Stimulated activated CD4-positive, alpha-beta T cell treated with anti-CD3 and anti-CD28 coated beads, TNF-alpha, amount 100 ng/mL, for 1 hour (primary cell): ENCODE data around the gene RNF220.

Experiments used
- DNase-seq, 3 donors: peaks; one replicate each; pipeline ENCODE4 v3.0.0-alpha.2; 2020; ENCODE audit warnings: low read depth in 3 of 3, low spot score in 1 of 3

RNF220 gene

DNA sequence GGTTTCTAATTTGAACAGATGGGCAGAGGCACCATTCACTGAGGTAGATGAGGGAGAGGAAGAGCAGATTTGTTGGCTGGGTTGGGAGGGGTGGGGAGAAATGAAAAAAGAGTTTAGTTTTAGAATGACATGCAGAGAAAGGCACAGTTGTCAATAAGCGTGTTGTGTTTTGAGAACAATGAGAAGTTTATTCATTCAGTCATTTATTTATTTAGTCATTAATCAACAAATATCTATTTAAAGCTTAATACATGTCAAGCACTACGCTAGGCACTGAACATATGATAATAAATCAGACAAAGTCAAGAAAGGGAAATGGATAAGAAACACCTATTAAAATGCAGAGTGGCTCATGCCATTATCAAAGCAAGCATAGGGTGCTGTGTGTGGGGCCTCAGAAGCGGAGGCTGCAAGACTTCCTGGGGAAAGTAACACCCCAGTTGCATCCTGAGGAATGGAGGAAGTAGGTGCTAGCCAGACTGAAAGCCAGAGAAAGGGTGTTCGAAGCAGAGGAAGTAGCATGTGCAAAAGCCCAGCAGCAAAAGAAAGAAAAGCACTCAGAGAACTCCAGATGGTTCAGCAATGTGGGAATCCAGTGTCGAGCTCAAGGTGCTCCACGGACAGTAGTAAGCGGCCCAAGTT, 114.1 kb downstream of the RNF220 start:
- no peak for DNase-seq

DNA sequence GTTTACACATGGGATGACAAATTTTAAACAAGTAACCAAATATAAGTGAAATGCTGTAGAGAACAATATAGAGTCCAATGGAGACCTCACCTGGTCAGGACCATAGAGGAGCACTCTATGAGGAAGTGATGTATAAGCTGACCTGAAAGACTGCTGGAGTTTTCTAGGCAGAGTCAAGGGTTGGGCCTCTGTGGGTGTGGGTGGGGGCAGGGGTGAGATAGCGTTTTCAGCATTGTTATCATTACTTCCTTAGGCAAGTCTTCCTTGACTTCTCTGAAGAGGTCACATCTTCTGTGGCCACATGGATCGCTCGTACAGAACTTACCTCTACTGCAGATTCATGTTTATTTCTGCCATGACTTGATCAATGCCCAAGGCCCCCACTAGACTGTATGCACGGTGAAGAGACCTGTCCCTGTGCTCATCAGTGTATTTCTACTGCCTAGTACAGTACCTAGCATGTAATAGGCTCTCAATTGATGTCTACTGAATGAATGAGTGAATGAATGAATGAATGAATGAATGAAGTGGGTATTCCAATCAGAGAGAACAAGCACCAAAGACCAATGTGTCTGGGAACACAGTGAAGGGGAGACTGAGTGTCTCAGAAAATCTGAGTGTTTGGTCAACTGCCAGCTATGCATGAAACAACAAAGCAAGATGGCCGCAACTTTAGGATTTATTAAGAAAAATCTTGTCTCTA, 116.5 kb downstream of the RNF220 start:
- no peak for DNase-seq

DNA sequence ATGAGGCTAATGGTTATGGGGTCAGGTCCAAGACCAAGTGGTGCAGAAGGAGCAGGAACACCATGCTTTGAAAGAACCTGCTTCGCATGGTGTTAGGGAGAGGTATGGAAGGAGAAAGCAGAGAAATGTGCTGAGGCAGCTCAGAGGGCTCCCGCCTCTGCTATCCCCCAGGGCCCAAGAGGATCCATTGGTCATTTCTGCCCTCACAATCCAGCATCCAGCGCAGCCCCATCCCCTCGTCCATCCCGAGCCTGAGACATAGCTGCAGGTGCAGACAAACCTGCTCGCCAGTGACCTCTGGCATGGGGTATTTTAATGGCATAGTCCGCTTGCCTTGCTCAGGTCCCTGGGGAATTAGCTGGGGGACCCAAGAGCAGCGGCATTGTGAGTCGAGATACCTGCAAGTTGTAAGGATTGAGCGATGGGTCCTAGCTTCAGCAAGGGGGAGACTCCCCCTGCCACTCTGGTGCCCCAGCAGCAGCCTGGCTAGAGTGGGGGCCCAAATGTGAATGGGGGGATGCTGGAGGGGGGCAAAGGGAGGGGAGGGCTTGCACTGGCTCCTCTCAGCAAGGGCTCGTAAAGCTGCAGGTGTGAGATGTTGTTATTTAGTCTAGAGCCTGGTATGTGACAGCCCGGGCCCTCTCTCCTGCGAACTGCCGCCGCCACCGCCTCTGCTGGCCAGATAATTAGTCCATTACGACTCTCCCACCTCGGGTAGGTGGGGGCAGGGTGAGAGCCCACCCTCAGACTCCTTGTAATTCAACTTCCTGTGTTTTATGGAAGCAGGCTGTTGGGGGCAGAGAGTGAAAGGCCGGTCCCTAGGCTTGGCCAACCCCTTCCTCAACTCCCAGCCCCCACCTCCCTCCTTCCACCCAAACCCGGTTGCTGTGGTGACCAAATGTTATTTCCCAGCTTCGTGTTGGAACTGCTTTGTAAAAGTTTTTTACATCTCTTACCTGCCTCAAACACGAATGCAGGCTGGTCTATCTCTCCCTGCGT, 118.8 kb downstream of the RNF220 start:
- DNase-seq, result no peak

DNA sequence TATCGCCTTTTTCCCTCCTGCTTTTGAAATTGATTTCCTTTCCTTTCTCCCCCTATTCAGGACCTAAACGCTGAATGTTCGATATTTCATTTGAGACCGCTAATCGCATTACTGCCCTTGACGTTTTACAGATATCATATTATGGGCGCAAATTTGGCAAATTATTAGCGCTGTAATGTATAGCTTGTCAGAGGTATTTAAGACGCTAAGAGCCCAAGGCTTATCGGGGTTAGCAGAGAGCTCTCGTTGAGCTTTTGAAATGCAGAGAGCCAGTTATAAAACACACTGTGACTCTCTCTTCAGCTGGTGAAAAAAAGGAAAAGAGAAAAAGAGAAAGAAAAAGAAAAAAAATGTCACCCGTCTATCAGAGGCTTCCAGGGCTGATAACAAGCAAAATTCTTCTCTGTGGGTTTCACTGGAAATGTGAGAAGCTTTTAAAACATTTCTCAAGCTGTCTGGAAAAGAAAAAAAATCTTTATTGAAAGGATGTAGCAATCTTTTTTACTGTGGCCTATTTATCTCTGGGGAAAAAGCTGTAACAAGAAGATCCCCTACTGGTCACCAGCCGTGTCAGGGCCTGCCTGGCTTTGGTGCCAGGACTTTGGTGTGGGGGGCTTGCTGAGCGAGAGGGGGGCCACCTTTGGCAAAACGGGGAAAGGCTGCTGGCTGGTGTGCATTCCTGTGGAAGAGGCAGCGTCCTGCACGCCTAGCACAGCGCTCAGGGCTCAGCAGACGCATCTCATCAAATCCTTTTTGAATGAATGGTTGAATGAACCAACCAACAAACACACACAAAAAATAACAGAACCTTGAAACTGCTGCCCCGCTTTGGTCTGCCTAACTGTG, 119.8 kb downstream of the RNF220 start:
- DNase-seq, result no peak

DNA sequence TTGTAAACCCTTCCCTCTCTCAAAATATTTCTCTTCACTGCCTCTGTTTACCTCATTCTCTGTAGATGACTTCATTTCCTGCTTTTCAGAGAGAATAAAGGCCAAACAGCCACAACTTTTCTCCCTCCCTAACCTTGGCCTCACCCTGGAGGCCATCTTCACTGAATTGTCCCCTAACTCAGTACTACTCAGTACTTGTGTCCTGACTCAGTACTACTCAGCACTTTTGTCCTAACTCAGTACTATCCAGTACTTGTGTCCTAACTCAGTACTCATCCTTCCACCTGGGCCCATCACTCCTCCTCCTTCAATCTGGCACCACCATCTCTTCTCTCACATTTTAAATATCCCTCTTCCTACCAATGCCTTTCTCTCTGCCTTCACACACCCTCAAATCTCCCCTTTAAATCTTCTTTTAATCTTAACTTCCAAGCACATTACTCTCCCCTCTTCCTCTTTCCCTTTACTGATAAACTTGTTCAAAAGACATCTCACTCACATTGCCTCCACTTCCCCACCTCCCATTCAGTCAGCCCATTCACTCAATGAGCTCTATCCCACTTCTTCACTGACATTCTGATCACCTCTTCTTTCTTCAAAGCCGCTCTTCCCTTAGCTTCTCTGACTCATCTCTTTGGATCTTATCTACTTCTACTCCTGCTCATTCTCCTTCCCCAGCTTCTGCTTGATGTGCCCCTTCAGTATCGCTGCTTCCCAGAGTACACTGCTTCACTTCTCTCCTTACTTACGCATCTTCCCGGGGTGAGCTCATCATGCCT, 121.4 kb downstream of the RNF220 start:
- DNase-seq, result no peak

DNA sequence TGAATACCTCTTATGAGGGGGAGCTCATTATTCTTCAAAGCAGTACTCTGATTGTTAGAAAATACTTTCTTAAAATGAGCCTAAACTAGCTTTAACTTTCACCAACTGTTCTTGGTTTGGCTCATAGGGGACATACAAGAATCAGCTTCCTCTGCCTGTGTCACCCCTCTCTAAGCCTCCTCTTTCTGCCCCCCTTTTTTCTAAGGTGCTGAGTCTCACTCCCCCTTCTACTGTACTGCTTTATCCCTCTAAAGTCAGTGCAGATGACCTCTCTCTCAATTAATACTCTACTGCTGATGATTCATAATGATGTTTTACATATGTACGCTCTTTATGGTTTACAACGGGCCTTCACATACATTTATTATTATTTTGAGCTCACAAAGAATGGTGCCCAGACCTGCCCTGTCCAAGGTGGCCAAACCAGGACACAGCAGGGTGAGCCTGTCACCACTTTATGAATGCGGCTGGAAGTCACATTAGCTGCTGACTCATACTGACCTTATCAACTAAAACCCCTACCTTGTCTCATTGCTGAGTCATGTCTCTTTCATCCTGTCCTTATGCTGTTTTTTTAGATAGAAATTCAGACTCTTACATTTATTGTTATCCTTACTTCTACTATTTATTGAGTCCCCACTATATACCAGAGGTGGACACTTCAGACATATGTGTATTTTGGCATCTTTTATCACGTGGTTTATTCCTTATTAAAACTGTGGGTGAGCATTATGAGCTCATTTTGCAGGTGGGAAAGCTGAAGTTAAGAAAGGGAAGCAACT, 126.9 kb downstream of the RNF220 start:
- DNase-seq, result no peak

DNA sequence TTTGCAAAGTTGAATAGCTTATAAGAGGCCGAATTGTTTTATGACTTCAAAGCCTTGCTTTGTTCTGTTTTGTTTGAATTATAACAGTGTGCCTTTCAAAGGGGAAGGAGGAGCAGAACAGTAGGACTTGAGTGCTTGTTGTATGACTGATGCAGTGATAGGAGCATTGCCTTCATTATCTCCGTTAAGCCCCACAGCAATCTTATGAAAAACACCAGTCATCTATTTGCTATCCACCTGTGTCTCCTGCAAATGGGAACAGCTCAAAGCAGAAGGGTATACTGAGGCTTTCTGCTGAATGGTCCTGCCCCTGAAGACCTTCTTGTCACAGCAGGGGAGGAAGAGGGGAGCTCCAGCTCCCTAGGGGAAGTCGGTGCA, 127.5 kb downstream of the RNF220 start:
- DNase-seq, result no peak

DNA sequence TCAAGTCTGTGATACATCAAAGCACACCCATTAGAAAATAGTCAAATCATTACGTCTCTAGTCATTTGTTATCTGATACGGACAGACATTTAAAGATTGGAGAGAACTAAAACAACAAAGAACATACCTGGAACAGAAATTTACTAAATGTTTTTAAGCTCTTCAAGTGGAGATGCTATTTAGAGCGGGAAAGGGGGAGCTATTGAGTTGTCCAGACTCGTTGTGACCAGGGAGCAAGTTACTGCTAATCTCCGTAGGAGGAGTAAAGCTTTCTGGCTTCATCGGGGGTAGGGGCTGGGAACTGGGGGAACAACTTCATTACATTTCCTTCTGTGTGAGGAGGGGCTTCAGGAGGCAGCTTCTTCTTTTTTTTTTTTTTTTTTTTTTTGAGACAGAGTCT, 129.7 kb downstream of the RNF220 start:
- no peak for DNase-seq

DNA sequence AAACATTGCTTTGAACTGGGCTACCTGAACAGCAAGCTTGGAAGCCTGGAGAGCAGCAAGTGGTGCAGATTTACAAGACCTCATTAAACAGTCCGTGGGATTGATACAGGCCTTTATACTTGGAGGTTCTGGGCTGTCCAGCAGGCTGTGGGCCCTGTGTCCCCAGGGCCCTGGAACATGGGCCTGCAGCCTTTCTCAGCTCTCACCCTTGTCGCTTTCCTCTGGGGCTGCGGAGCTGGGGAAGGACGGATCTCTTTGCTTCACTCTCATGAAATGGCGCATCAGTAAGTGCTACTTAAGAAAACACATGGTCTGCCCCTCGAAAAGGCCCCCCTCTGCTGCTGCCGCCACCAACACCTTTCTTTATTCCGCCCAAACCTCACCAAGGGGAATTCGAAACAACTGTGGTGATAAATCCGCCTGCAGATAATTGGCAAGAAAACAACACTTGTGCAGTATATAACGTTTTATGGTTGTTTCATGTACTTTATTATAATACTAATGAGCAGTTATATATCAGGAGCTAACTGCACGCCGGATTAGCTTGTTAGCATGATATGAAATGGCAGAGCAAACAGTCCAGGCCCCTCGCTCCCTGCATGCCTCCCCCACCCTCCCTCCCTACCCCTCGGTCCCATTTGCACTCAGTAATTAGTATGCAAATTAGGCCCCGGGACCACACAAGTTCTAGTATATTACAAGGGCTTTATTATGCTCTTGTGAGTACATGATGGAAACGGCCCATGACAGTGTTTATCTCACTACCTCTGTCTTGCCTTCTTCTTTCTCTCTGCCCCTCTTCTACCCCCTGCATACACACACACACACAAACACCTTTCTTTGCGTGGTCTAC, 131.5 kb downstream of the RNF220 start:
- no peak for DNase-seq

DNA sequence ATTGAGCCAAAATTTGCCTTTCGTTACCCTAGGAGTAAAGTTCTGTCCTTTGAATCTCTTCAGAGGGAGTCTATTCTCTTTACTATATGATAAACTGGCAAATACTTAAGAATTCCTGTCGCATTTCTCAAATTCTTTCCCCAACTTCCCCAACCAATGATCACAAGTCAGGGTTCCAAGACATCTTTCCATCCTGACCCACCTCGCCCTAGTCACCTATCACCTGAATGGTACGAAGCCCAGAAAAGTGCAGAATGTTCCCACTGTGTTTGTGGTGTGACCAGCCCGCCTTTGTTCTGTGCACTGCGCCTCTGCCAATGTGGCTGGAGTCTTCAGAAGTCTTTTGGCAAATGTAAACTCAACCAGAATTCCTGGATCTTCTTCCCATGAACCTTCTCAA, 132.5 kb downstream of the RNF220 start:
- no peak for DNase-seq

DNA sequence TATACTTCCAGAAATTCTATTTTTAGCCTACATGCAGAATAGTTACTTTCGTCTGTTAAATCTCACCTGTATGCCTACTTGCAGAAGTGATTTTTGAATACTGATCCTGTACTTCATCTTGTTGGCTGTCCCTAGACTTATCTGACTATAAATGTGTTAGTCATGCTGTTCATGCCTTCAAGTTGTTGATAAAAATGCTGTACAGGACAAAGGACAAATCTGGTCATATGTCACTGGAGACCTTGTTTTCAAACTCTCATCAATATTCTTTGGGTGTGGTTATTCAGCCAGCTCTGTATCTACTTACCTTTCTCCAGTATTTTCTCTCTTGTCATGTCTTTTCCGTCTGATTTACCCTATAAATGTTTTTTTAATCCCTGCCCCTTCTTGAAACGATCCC, 132.9 kb downstream of the RNF220 start:
- no peak for DNase-seq

DNA sequence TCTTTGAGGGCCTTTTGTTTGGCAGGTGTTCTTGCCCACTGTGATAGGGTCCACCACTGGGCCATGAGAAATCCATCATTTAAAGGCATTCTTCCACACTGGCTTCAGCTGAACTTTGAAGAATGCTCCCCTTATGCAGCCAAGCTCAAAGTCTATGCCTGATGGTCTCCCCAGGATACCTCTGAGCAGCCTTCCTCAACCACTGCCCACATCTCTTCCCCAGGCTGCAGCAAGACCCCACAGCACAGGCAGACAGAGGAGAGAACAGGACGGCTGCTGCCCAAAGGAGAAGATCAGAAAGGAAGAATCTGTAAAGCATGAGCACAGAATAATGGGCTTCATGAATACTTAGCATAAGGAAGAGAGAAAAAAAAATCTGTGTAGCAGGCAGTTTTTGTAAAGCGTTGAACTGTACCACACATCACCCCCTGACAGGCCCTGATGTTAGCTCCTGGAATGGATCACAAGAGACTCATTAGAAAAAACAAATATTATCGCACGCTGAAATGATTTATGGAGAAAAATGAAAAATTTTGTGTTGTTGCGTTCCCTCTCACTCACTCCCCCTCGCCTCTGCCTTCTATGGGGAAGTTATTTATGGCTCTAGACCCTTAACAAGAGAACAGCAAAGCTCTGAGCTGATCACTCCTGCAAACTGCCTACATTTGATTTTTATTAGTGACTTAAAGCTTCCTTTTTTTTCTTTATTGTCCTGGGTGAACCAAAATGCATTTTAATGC, 135.1 kb downstream of the RNF220 start:
- no peak for DNase-seq

DNA sequence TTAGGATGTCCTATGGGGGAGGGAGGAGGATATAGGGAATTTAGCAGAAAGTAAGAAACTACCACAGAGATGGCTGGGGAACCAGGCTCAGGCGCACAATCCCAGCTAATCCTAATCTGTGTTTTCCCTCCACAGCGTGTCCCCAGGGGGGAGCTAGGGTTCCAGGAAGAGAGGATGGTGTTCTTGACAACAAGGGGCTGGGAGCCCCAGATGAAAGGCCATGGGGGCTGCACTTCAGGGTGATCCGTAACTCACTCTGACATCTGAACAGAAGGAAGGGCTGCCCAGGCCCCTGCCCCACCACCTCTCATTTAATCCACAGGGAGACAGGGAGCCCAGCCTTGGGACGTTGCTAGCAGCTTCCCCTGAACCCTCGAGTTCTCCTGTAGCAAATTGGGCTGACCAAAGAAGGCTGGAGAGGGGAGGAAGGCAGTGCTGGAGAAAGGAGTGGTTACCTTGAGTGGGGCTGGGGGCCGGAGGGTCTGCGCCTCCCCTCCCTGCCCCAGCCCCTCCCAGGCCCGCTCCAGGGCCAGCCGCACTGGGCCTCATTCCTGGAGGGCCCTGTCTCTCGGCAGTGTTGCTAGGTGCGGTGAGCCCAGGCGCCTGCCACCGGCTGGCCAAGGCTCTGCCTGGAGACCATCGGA, 137.5 kb downstream of the RNF220 start:
- no peak for DNase-seq

DNA sequence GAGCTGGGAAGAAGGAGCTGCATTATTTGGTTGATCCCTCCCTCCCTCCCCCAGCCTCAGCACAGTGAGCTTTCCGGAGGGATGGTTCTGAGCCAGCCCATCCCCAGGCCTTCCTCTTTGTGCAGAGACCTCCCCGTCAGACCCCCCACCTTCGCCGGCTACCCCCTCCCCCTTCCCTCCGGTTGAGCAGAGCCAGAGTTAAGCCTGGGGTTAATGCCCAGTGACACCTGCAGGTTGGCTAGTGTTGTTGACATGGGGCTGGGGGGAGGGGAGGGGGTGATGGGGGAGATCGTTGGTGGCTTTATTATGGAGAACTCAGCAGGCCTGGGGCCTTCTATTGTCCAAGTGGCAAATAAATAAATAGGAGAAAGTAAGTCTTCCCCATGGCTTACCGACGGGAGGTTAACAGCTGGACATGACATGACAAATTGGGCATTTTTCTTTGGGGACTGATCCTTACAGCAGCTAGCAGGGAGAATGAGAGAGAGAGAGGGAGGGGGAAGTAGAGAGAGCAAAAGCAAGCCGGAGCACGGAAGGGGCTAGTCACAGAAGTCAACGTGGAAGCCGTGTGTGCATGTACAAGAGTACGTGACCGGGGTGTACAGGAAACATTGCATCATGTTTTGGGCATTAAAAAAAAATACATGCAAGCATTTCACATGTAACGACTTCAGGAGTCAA, 138.1 kb downstream of the RNF220 start:
- DNase-seq, result no peak

DNA sequence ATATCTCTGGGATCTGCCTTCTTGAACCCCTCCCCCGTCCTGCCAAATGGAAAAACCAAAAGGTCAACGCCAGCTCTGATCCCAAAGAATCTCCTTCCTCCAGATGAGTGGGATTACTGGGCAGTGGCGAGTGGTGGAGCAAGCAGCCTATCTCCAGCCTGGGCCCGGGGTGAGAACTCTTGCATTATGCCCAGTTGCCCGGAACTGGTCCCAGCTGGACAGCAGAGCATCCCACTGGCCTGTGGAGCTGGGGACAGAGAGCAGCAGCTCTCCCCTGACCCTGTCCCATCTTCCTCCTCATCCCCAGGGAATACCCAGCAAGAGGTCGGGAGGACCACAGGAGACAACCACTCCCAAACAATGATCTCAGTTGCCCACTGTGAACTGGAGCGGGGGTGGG, 138.7 kb downstream of the RNF220 start:
- DNase-seq, result no peak

DNA sequence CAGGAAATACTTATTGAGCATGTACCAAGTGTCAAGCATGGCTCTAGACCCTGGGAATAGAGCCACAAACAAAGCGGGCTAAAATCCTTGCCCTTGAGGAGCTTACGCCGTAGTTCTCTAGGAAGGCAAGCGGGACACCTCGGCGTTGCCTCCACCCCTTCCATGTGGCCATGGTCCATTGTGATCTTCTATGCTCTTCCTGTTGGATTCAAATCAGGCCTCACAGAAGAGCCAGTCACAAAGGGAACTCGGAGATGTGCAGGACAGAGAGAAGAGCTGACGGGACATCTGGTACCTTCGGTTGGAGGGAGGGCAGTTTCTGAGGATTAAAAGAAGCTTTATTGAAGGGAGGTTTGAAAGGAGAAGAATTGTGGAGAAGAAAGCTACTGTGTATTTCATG, 139.9 kb downstream of the RNF220 start:
- no peak for DNase-seq

DNA sequence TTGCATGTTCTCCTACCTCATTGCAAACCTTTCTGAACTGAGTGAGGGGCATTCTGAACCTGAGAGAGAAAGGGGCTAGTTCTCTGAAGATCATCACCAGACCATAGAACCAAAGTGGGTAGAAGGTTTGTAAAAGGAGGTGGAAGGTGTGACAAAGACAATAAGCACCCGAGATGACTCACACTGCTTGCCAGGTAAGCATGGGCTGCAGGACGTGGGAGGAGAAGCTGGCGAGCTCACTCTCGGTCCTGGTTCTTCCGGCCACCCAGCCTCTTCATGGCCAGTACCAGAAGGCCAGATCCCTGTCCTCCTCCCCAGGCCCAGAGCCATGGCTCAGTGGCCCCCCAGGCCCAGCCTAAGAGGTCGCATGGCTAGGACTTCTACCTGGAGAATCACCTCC, 140.9 kb downstream of the RNF220 start:
- no peak for DNase-seq
